Measurements from ENCODE around the gene IL9R. TPM values are rescaled to one million over a fixed set of nuclear protein-coding genes. Genes with fewer than 3 reads are reported as not detected.
"Not testable (repeated sequence)": the region's sequence is repeated elsewhere in the genome, so short reads cannot be mapped to it uniquely, and the experiment has no call there.

The IL9R gene
- total RNA-seq, 1 experiment from 2014 or later, result 0.46 TPM

DNA sequence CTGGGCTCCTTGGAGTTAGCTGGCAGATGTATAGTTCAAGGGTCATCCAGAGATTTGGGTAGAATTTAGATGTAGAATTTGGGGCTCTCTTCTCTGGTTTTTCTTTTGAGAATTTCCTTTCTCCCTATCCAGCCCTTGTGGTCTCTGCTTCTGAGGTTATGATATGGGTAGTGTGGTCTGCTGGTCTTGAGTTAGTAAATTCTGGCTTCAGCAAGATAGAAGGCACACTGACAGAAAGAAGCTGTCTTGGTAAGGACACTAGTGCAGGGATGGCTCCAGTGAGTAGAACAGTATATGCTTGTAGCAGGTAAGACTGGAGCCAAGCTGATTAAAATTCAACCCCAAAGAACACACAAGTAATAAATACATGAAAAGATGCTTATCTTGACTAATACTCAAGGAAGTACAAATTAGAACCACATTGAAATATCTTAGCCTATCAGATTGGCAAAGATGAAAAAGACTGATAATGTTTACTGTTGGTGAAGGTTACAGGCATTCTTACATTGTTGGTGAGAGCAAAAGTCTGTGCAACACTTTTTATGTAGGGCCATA lies 2.1 kb upstream of the IL9R start:
- in situ Hi-C loops (cut with HindIII; ENCODE audit: low pct_unique_long_range_greater_than_20kb, low sequenced_read_pairs), result no loop called here

DNA sequence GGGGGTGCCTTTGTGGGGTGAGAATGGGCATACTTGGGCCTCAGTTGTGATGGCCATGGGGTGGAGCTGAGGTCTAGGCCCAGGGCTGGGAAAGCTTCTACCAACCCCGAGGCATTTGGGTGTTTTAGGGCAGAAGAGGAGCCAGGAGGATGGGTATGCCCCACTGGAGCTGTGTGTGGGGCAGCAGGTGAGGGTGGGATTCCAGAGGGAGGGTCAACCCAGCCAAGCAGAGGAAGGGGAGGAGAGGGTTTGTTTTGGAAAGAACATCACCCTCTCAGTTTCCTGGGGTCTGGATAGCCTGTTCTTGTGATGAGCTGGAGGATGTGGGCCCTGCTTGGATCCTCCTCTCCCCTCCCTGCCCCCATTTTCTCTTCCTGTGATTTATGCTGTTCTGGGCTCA lies 620 bp downstream of the IL9R start:
- Histone ChIP-seq H3K4me3 (ENCODE audit: low read depth in 2 of 2, low read length in 2 of 2) (no peak overlapping the region), H3K27me3 (ENCODE audit: control insufficient read depth, insufficient read depth, low read length) (no peaks in the 10 kb centered on the region), H3K36me3 (ENCODE audit: control insufficient read depth, insufficient read depth, low read length) (no peaks in the 10 kb centered on the region), H3K27ac (ENCODE audit: low read length) (no peak overlapping the region), H3K9me3 (ENCODE audit: control insufficient read depth, insufficient read depth, low read depth, low read length) (no peaks in the 10 kb centered on the region), H3K4me1 (ENCODE audit: control insufficient read depth, insufficient read depth, low read length) (no peaks in the 10 kb centered on the region)
- DNase-seq (ENCODE audit: low read depth, low spot score) (no peak), ATAC-seq (no peak)
- no TSS peak for BruUV-seq (replicated peaks)
- in situ Hi-C loops (cut with HindIII; ENCODE audit: low pct_unique_long_range_greater_than_20kb, low sequenced_read_pairs), result no loop called here
- TF ChIP-seq POLR2AphosphoS5 (IDR thresholded peaks at IDR 0.05; ENCODE audit: low read depth, low read length) (no peak), TCF7L2 (IDR thresholded peaks at IDR 0.05; ENCODE audit: low read depth, low read length) (no peak)
- TF ChIP-seq, protein P1, sequence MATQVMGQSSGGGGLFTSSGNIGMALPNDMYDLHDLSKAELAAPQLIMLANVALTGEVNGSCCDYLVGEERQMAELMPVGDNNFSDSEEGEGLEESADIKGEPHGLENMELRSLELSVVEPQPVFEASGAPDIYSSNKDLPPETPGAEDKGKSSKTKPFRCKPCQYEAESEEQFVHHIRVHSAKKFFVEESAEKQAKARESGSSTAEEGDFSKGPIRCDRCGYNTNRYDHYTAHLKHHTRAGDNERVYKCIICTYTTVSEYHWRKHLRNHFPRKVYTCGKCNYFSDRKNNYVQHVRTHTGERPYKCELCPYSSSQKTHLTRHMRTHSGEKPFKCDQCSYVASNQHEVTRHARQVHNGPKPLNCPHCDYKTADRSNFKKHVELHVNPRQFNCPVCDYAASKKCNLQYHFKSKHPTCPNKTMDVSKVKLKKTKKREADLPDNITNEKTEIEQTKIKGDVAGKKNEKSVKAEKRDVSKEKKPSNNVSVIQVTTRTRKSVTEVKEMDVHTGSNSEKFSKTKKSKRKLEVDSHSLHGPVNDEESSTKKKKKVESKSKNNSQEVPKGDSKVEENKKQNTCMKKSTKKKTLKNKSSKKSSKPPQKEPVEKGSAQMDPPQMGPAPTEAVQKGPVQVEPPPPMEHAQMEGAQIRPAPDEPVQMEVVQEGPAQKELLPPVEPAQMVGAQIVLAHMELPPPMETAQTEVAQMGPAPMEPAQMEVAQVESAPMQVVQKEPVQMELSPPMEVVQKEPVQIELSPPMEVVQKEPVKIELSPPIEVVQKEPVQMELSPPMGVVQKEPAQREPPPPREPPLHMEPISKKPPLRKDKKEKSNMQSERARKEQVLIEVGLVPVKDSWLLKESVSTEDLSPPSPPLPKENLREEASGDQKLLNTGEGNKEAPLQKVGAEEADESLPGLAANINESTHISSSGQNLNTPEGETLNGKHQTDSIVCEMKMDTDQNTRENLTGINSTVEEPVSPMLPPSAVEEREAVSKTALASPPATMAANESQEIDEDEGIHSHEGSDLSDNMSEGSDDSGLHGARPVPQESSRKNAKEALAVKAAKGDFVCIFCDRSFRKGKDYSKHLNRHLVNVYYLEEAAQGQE (IDR thresholded peaks at IDR 0.05; ENCODE audit: insufficient read depth in 1 of 2, low read depth in 2 of 2, low read length in 1 of 2), result no peak
- intact Hi-C loops (cut with micrococcal nuclease; ENCODE audit: unreplicated experiment), result no loop called here
- ChIA-PET CTCF (no interaction called here), POLR2A (no interaction called here)

More for the DNA sequence above, 2.1 kb upstream of the IL9R start:
- no peak for DNase-seq (ENCODE audit: low read depth, low spot score)
- ChIA-PET CTCF (no interaction called here), POLR2A (no interaction called here)
- Histone ChIP-seq H3K27me3 (ENCODE audit: control insufficient read depth, insufficient read depth, low read length) (no peaks in the 10 kb centered on the region), H3K9me3 (ENCODE audit: control insufficient read depth, insufficient read depth, low read depth, low read length) (no peaks in the 10 kb centered on the region), H3K4me1 (ENCODE audit: control insufficient read depth, insufficient read depth, low read length) (no peaks in the 10 kb centered on the region), H3K4me3 (ENCODE audit: low read depth in 2 of 2, low read length in 2 of 2) (no peak overlapping the region), H3K27ac (ENCODE audit: low read length) (no peak overlapping the region), H3K36me3 (ENCODE audit: control insufficient read depth, insufficient read depth, low read length) (no peaks in the 10 kb centered on the region)
- BruUV-seq (replicated peaks), result no TSS peak
- no peak for ATAC-seq
- intact Hi-C loops (cut with micrococcal nuclease; ENCODE audit: unreplicated experiment), result no loop called here
- TF ChIP-seq POLR2AphosphoS5 (IDR thresholded peaks at IDR 0.05; ENCODE audit: low read depth, low read length) (no peak), SIN3A (IDR thresholded peaks at IDR 0.05; ENCODE audit: borderline replicate concordance, insufficient read depth, low read depth, low read length) (no peak), TCF7L2 (IDR thresholded peaks at IDR 0.05; ENCODE audit: low read depth, low read length) (no peak)

DNA sequence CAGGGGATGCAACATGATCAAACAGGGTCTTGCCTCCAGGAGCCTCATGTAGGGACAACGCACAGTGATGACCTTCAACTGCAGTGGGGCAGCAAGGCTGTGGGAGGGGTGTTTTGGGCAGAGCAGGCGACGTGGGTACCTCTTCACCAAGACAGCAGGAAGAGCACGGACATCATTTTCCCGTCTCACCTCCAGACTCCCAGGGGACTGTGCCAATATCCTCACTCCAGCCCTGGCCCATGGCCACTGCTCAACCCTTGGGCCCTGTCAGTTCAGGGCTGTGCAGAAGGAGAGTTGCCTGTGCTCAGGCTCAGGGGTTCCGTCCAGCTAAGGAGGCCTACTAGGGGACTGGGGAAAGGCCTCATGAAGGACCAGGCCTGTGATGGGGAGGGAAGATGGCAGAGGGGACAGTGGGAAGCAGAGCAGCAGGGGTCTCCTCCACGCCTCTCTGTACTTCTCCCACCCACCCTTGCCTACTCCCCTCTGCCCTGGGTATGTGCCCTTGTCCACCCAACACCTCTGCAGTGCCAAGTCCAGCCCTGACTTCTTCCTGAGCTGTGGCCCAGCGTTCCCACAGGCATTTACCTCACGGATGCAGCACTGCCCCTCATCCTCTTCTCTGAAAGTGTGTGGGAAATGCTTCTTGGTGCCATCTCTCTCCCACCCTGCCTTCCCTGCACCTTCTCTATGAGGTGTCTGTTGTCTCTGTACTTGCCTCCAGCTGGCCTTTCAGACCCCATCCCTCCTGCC lies 1.4 kb downstream of the IL9R start:
- ChIA-PET POLR2A (no interaction called here), CTCF (no interaction called here)
- in situ Hi-C loops (cut with HindIII; ENCODE audit: low pct_unique_long_range_greater_than_20kb, low sequenced_read_pairs) (no loop called here), intact Hi-C loops (cut with micrococcal nuclease; ENCODE audit: unreplicated experiment) (no loop called here)
- Histone ChIP-seq H3K4me1 (ENCODE audit: control insufficient read depth, insufficient read depth, low read length) (no peaks in the 10 kb centered on the region), H3K9me3 (ENCODE audit: control insufficient read depth, insufficient read depth, low read depth, low read length) (no peaks in the 10 kb centered on the region), H3K36me3 (ENCODE audit: control insufficient read depth, insufficient read depth, low read length) (no peaks in the 10 kb centered on the region), H3K4me3 (ENCODE audit: low read depth in 2 of 2, low read length in 2 of 2) (no peak overlapping the region), H3K27ac (ENCODE audit: low read length) (no peak overlapping the region), H3K27me3 (ENCODE audit: control insufficient read depth, insufficient read depth, low read length) (no peaks in the 10 kb centered on the region)
- no peak for TF ChIP-seq POLR2AphosphoS5 (IDR thresholded peaks at IDR 0.05; ENCODE audit: low read depth, low read length)
- no peak for TF ChIP-seq TCF7L2 (IDR thresholded peaks at IDR 0.05; ENCODE audit: low read depth, low read length)
- TF ChIP-seq, protein P2, sequence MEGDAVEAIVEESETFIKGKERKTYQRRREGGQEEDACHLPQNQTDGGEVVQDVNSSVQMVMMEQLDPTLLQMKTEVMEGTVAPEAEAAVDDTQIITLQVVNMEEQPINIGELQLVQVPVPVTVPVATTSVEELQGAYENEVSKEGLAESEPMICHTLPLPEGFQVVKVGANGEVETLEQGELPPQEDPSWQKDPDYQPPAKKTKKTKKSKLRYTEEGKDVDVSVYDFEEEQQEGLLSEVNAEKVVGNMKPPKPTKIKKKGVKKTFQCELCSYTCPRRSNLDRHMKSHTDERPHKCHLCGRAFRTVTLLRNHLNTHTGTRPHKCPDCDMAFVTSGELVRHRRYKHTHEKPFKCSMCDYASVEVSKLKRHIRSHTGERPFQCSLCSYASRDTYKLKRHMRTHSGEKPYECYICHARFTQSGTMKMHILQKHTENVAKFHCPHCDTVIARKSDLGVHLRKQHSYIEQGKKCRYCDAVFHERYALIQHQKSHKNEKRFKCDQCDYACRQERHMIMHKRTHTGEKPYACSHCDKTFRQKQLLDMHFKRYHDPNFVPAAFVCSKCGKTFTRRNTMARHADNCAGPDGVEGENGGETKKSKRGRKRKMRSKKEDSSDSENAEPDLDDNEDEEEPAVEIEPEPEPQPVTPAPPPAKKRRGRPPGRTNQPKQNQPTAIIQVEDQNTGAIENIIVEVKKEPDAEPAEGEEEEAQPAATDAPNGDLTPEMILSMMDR (IDR thresholded peaks at IDR 0.05), result no peak
- TF ChIP-seq, protein P1 (IDR thresholded peaks at IDR 0.05; ENCODE audit: insufficient read depth in 1 of 2, low read depth in 2 of 2, low read length in 1 of 2), result no peak
- TF ChIP-seq SIN3A (IDR thresholded peaks at IDR 0.05; ENCODE audit: borderline replicate concordance, insufficient read depth, low read depth, low read length), result no peak
- ATAC-seq (no peak), DNase-seq (ENCODE audit: low read depth, low spot score) (no peak)
- BruUV-seq (replicated peaks), result no TSS peak

DNA sequence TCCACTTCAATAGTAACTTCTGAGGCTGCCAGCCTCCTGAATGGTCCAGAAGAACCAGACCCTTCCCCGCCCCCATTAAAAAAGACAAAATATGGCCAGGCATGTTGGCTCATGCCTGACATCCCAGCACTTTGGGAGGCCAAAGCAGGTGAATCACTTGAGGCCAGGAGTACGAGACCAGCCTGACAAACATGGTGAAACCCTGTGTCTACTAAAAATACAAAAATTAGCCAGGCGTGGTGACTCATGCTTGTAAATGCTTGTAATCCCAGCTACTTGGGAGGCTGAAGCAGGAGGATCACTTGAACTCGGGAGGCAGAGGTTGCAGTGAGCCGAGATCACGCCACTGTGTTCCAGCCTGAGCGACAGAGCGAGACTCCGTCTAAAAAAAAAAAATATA lies 2.3 kb downstream of the IL9R start:
- intact Hi-C loops (cut with micrococcal nuclease; ENCODE audit: unreplicated experiment); H3K27ac ChIP-seq (ENCODE audit: low read length); H3K4me1 ChIP-seq (ENCODE audit: control insufficient read depth, insufficient read depth, low read length): not testable (repeated sequence)

More for the DNA sequence above, 2.3 kb downstream of the IL9R start:
- in situ Hi-C loops (cut with HindIII; ENCODE audit: low pct_unique_long_range_greater_than_20kb, low sequenced_read_pairs); H3K4me3 ChIP-seq (ENCODE audit: low read depth in 2 of 2, low read length in 2 of 2); POLR2A ChIA-PET; DNase-seq (ENCODE audit: low read depth, low spot score); H3K9me3 ChIP-seq (ENCODE audit: control insufficient read depth, insufficient read depth, low read depth, low read length); CTCF ChIA-PET; H3K27me3 ChIP-seq (ENCODE audit: control insufficient read depth, insufficient read depth, low read length); BruUV-seq (replicated peaks); ATAC-seq; H3K36me3 ChIP-seq (ENCODE audit: control insufficient read depth, insufficient read depth, low read length): not testable (repeated sequence)
